A673 (cell line): ENCODE data around the gene CUX1.

ENCODE experiments used
- EZH2 ChIP-seq: fragments of 200-600 bp; sonication (generic); IDR thresholded peaks from 2 replicates; pipeline ENCODE4 v1.6.1; 2017; ENCODE audit warnings: borderline replicate concordance, low read depth, mild to moderate bottlenecking, mixed read lengths, antibody characterized with exemption, low read length; ENCODE audit not compliant: poor library complexity, severe bottlenecking
- TF ChIP-seq, protein P1 (sequence below): fragments of 300-800, 200-600 bp; sonication (generic); conservative IDR thresholded peaks from 2 replicates; pipeline ENCODE4 v1.5.1; 2017; ENCODE audit warnings: low read depth, mild to moderate bottlenecking, antibody characterized with exemption, low read length, moderate library complexity, mixed read lengths

DNA sequence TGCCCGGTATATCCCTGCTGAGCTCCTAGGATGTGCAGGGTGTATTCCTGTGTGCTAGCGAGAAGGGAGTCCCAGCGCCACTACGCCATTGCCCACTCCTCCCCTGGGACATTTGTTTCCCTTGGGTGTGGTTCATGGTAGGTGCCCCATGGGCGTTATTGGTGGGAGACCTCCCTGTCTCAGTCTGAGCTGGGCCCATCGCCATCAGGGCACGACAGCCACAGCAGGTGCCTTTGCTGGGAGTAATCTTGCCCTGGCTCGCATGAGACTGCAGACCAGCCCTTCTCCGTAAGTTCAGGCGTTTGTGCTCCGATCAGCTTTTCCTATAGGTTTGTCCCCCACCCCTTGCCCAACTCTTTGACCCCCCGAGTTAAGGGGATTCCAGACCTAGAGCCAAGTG lies 332.0 kb downstream of the CUX1 start:
- TF ChIP-seq, protein P1, sequence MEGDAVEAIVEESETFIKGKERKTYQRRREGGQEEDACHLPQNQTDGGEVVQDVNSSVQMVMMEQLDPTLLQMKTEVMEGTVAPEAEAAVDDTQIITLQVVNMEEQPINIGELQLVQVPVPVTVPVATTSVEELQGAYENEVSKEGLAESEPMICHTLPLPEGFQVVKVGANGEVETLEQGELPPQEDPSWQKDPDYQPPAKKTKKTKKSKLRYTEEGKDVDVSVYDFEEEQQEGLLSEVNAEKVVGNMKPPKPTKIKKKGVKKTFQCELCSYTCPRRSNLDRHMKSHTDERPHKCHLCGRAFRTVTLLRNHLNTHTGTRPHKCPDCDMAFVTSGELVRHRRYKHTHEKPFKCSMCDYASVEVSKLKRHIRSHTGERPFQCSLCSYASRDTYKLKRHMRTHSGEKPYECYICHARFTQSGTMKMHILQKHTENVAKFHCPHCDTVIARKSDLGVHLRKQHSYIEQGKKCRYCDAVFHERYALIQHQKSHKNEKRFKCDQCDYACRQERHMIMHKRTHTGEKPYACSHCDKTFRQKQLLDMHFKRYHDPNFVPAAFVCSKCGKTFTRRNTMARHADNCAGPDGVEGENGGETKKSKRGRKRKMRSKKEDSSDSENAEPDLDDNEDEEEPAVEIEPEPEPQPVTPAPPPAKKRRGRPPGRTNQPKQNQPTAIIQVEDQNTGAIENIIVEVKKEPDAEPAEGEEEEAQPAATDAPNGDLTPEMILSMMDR: no peak
- no peak for TF ChIP-seq EZH2
